Heart left ventricle (tissue), 13 donors: Measurements from ENCODE around the gene HMX1.

ENCODE experiments used
- CTCF ChIP-seq, 12 donors: fragments of 200-600 bp; sonication (generic) in 4 of 12; IDR thresholded peaks; one replicate each; pipeline versions ENCODE4 v1.5.0 to v1.8.0; 2018 to 2022; ENCODE audit warnings: antibody characterized with exemption in 12 of 12, mild to moderate bottlenecking in 5 of 12
- POLR2A ChIP-seq, 2 donors: fragments of 450-650 bp; IDR thresholded peaks; one replicate each; pipeline ENCODE4 v1.6.1; 2017; ENCODE audit warnings: antibody characterized with exemption in 2 of 2, mild to moderate bottlenecking in 2 of 2, moderate library complexity in 2 of 2
- donor health status: ischemic (EF 13 %, LVEDD 7.1; RV severe dilation, severe dysfunction).
- donor health status: DM: no; HTN: yes; CAD: no.
- donor health status: DM: no; HTN: no; CAD: no.
- donor health status: ischemic (EF 25% LVEDD 6.9; RV normal size, moderate dysfunction).
- donor health status: ischemic (EF 25% LVEDD 5.7; RV mildly dilated, moderate dysfunction).
- donor health status: ischemic (EF 35%, LVEDD 5.7; RV mildly dilated, moderate dysfunction).
- donor health status: nonischemic (EF 11% LVEDD 7.7; RV severe dilation, severe dysfunction).
- donor health status: DM: yes; HTN: yes; CAD: no.
- donor health status: PGD.
- donor health status: ischemic (EF 29% LVEDD 5.4; RV normal size, mild dysfunction).
- donor health status: nonischemic (EF 23%, LVEDD 6.1; RV moderate dilation, normal function).

- TF ChIP-seq CTCF (IDR thresholded peaks at IDR 0.05) (no peak), POLR2A (IDR thresholded peaks at IDR 0.05) (no peak)
Observed at GRCh38 chr4:8866421-8866820, 5.2 kb downstream of the HMX1 start.
